H9 (cell line): ENCODE data around the gene TXNDC5. TPM values are rescaled to one million over a fixed set of nuclear protein-coding genes. Genes with fewer than 3 reads are reported as not detected.

Experiments used
- DNase-seq: peaks from one replicate; pipeline ENCODE4 v3.0.0-alpha.2; 2017
- H2AFZ ChIP-seq: one replicate; pipeline ENCODE4 v1.6.1; 2013; ENCODE audit warnings: mild to moderate bottlenecking, low read length, control low read depth, moderate library complexity
- H2AK5ac ChIP-seq: 2 replicates; pipeline ENCODE4 v1.6.1; 2013; ENCODE audit warnings: low read length, control low read depth, mixed read lengths; ENCODE audit not compliant: insufficient read length
- H2BK120ac ChIP-seq: one replicate; pipeline ENCODE4 v1.6.1; 2013; ENCODE audit warnings: low read depth, mild to moderate bottlenecking, low read length, control low read depth, inconsistent platforms; ENCODE audit not compliant: poor library complexity, severe bottlenecking
- H2BK12ac ChIP-seq: 2 replicates; pipeline ENCODE4 v1.6.1; 2013; ENCODE audit warnings: low read length, control low read depth, mixed read lengths, low read depth; ENCODE audit not compliant: insufficient read length
- H2BK15ac ChIP-seq: 2 replicates; pipeline ENCODE4 v1.6.1; 2013; ENCODE audit warnings: low read depth, low read length, control low read depth
- H2BK20ac ChIP-seq: one replicate; pipeline ENCODE4 v1.6.1; 2013; ENCODE audit warnings: low read depth, mild to moderate bottlenecking, low read length, control low read depth, inconsistent platforms; ENCODE audit not compliant: poor library complexity, severe bottlenecking
- H2BK5ac ChIP-seq: 2 replicates; pipeline ENCODE4 v1.6.1; 2013; ENCODE audit warnings: low read length, control low read depth, mixed read lengths; ENCODE audit not compliant: insufficient read length
- H3K14ac ChIP-seq: 2 replicates; pipeline ENCODE4 v1.6.1; 2013; ENCODE audit warnings: low read length, control low read depth; ENCODE audit not compliant: insufficient read depth
- H3K18ac ChIP-seq: 2 replicates; pipeline ENCODE4 v1.6.1; 2013; ENCODE audit warnings: low read depth, mild to moderate bottlenecking, mixed read lengths, low read length, control low read depth; ENCODE audit not compliant: insufficient read length
- H3K23ac ChIP-seq: 2 replicates; pipeline ENCODE4 v1.6.1; 2013; ENCODE audit warnings: low read length, control low read depth, mixed read lengths, low read depth; ENCODE audit not compliant: insufficient read length
- H3K23me2 ChIP-seq: 2 replicates; pipeline ENCODE4 v1.6.1; 2013; ENCODE audit warnings: low read depth, mild to moderate bottlenecking, mixed read lengths, low read length, control low read depth; ENCODE audit not compliant: insufficient read length, poor library complexity, severe bottlenecking
- H3K27ac ChIP-seq: 2 replicates; pipeline ENCODE4 v1.5.1; 2013; ENCODE audit warnings: low read length, control low read depth, mixed read lengths, low read depth; ENCODE audit not compliant: insufficient read length
- H3K27me3 ChIP-seq: 2 replicates; pipeline ENCODE4 v1.6.1; 2013; ENCODE audit warnings: low read length, control low read depth, inconsistent platforms; ENCODE audit not compliant: insufficient read depth
- H3K4ac ChIP-seq: 2 replicates; pipeline ENCODE4 v1.6.1; 2013; ENCODE audit warnings: low read depth, mild to moderate bottlenecking, control low read depth, inconsistent platforms, low read length, moderate library complexity
- H3K4me1 ChIP-seq: 2 replicates; pipeline ENCODE4 v1.6.1; 2013; ENCODE audit warnings: low read length, control low read depth, inconsistent platforms; ENCODE audit not compliant: insufficient read depth
- H3K4me2 ChIP-seq: 2 replicates; pipeline ENCODE4 v1.6.1; 2013; ENCODE audit warnings: low read length, control low read depth, mixed read lengths; ENCODE audit not compliant: insufficient read length, insufficient read depth
- H3K56ac ChIP-seq: 2 replicates; pipeline ENCODE4 v1.6.1; 2013; ENCODE audit warnings: low read depth, mild to moderate bottlenecking, mixed read lengths, low read length, control low read depth; ENCODE audit not compliant: insufficient read length
- H3K79me1 ChIP-seq: 2 replicates; pipeline ENCODE4 v1.6.1; 2013; ENCODE audit warnings: low read depth, mild to moderate bottlenecking, moderate library complexity, low read length, control low read depth, inconsistent platforms; ENCODE audit not compliant: insufficient read depth, poor library complexity, severe bottlenecking
- H3K79me2 ChIP-seq: 2 replicates; pipeline ENCODE4 v1.6.1; 2013; ENCODE audit warnings: low read length, control low read depth, inconsistent platforms; ENCODE audit not compliant: insufficient read depth
- H3K9ac ChIP-seq: 2 replicates; pipeline ENCODE4 v1.6.1; 2013; ENCODE audit warnings: low read length, control low read depth, mixed read lengths; ENCODE audit not compliant: insufficient read length; ENCODE audit errors: extremely low read depth
- H3K9me3 ChIP-seq: one replicate; pipeline ENCODE4 v1.6.1; 2013; ENCODE audit warnings: low read depth, low read length, inconsistent platforms; ENCODE audit not compliant: control insufficient read depth
- H3T11ph ChIP-seq: one replicate; pipeline ENCODE4 v1.6.1; 2013; ENCODE audit warnings: mild to moderate bottlenecking, low read length, control low read depth, inconsistent platforms
- H4K20me1 ChIP-seq: one replicate; pipeline ENCODE4 v1.6.1; 2013; ENCODE audit not compliant: control insufficient read depth, insufficient read length, insufficient read depth
- H4K5ac ChIP-seq: 2 replicates; pipeline ENCODE4 v1.6.1; 2013; ENCODE audit warnings: low read depth, mild to moderate bottlenecking, mixed read lengths, low read length, control low read depth; ENCODE audit not compliant: insufficient read length
- H4K8ac ChIP-seq: replicated peaks from 2 replicates; pipeline ENCODE4 v1.6.1; 2013; ENCODE audit warnings: low read length, control low read depth, mixed read lengths, low read depth; ENCODE audit not compliant: insufficient read length
- H4K91ac ChIP-seq: 2 replicates; pipeline ENCODE4 v1.6.1; 2013; ENCODE audit warnings: low read depth, mild to moderate bottlenecking, moderate library complexity, mixed read lengths, low read length, control low read depth; ENCODE audit not compliant: insufficient read length
- H3K27ac Mint-ChIP-seq, 3 experiments: 2 replicates in 2 of 3; 3 replicates in 1 of 3; pipeline ENCODE4 v1.8.0; 2020 to 2021; ENCODE audit warnings: mixed read lengths in 3 of 3, mild to moderate bottlenecking in 1 of 3, moderate library complexity in 1 of 3
- H3K27me3 Mint-ChIP-seq: 2 replicates; pipeline ENCODE4 v1.8.0; 2021; ENCODE audit warnings: low read depth, mild to moderate bottlenecking, moderate library complexity, mixed read lengths
- H3K36me3 Mint-ChIP-seq, 3 experiments: 2 replicates in 2 of 3; 3 replicates in 1 of 3; pipeline ENCODE4 v1.8.0; 2020 to 2021; ENCODE audit warnings: low read depth in 3 of 3, mixed read lengths in 3 of 3; ENCODE audit not compliant: insufficient read depth in 1 of 3
- H3K4me1 Mint-ChIP-seq, 2 experiments: 2 replicates each; pipeline ENCODE4 v1.8.0; 2020; ENCODE audit warnings: mixed read lengths in 2 of 2
- H3K4me3 Mint-ChIP-seq, 2 experiments: 2 replicates in 1 of 2; 3 replicates in 1 of 2; pipeline ENCODE4 v1.8.0; 2020 to 2021; ENCODE audit warnings: mild to moderate bottlenecking in 2 of 2, mixed read lengths in 2 of 2, moderate library complexity in 1 of 2
- H3K9me3 Mint-ChIP-seq, 2 experiments: 2 replicates in 1 of 2; 3 replicates in 1 of 2; pipeline ENCODE4 v1.8.0; 2020; ENCODE audit warnings: mild to moderate bottlenecking in 2 of 2, mixed read lengths in 2 of 2, moderate library complexity in 1 of 2
- total RNA-seq: library from RNA; stranded (reverse); gene quantifications from 2 replicates; pipeline ENCODE4 v1.2.1, GENCODE V29; 2021
- TF ChIP-seq, protein P1 (sequence below): fragments of 200-600 bp; sonication (generic); conservative IDR thresholded peaks from 3 replicates; pipeline ENCODE4 v1.8.0; 2021; ENCODE audit warnings: antibody characterized with exemption, mild to moderate bottlenecking

The TXNDC5 gene
- total RNA-seq, 1 experiment from 2014 or later = 130 TPM

- Histone ChIP-seq H4K5ac (no peak overlapping the region), H2AK5ac (no peak overlapping the region), H3K4me1 (no peaks in the 10 kb centered on the region), H2BK15ac (no peak overlapping the region), H3K79me1 (no peaks in the 10 kb centered on the region), H3T11ph (no peak overlapping the region), H3K27me3 (no peaks in the 10 kb centered on the region), H4K91ac (no peak overlapping the region), H2BK5ac (no peak overlapping the region), H3K27ac (no peak overlapping the region), H3K56ac (no peak overlapping the region), H3K4ac (no peak overlapping the region), H3K23me2 (no peaks in the 10 kb centered on the region), H2AFZ (no peak overlapping the region), H3K18ac (no peak overlapping the region), H3K14ac (no peak overlapping the region), H3K79me2 (no peaks in the 10 kb centered on the region), H3K9ac (no peak overlapping the region), H3K9me3 (peaks cover 5% of the 10 kb centered on the region), H2BK120ac (no peak overlapping the region), H3K23ac (no peak overlapping the region), H4K8ac (no peak overlapping the region), H3K4me2 (no peak overlapping the region), H2BK20ac (no peak overlapping the region), H4K20me1 (no peaks in the 10 kb centered on the region), H2BK12ac (no peak overlapping the region)
- Mint-ChIP-seq H3K9me3 (peaks cover 23 to 34% of the 10 kb centered on the region in 2 experiments), H3K4me1 (no peaks in the 10 kb centered on the region), H3K27me3 (peaks cover 10% of the 10 kb centered on the region), H3K27ac (no peak overlapping the region), H3K36me3 (peaks cover 4 to 10% (median 8%) of the 10 kb centered on the region in 3 experiments), H3K4me3 (no peak overlapping the region)
- TF ChIP-seq, protein P1, sequence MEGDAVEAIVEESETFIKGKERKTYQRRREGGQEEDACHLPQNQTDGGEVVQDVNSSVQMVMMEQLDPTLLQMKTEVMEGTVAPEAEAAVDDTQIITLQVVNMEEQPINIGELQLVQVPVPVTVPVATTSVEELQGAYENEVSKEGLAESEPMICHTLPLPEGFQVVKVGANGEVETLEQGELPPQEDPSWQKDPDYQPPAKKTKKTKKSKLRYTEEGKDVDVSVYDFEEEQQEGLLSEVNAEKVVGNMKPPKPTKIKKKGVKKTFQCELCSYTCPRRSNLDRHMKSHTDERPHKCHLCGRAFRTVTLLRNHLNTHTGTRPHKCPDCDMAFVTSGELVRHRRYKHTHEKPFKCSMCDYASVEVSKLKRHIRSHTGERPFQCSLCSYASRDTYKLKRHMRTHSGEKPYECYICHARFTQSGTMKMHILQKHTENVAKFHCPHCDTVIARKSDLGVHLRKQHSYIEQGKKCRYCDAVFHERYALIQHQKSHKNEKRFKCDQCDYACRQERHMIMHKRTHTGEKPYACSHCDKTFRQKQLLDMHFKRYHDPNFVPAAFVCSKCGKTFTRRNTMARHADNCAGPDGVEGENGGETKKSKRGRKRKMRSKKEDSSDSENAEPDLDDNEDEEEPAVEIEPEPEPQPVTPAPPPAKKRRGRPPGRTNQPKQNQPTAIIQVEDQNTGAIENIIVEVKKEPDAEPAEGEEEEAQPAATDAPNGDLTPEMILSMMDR = no peak
- no peak for DNase-seq
These were observed 14.3 kb upstream of the TXNDC5 start for GRCh38 chr6:7924867-7925266.
